WTC11 (cell line): ENCODE measurements around the gene TEX26. TPM values are rescaled to one million over a fixed set of nuclear protein-coding genes. Genes with fewer than 3 reads are reported as not detected.

Experiments used
- ATAC-seq: fragments of 200-7000 bp; cut with Tn5 transposase; 2 replicates; pipeline ENCODE4 v1.10.0; 2021; ENCODE audit warnings: mild to moderate bottlenecking, moderate library complexity
- CTCF ChIA-PET: fragments of 300-600 bp; sonication (Branson Sonifier 250); formaldehyde crosslinking; loops from one replicate; lab custom pipeline; 2021; ENCODE audit warnings: antibody characterized with exemption; lab: Charles Lee
- POLR2A ChIA-PET: fragments of 350-600 bp; sonication (Branson Sonifier 250); formaldehyde crosslinking; loops from one replicate; lab custom pipeline; 2021; ENCODE audit warnings: antibody characterized with exemption; lab: Charles Lee
- DNase-seq: peaks from one replicate; pipeline ENCODE4 v3.0.0; 2021; ENCODE audit warnings: low spot score
- H3K27ac Mint-ChIP-seq: 2 replicates; pipeline ENCODE4 v1.8.0; 2021; ENCODE audit warnings: mixed read lengths
- H3K27me3 Mint-ChIP-seq: 2 replicates; pipeline ENCODE4 v1.8.0; 2021; ENCODE audit warnings: low read depth, mild to moderate bottlenecking, moderate library complexity, mixed read lengths
- H3K36me3 Mint-ChIP-seq: 2 replicates; pipeline ENCODE4 v1.8.0; 2021; ENCODE audit warnings: mixed read lengths
- H3K4me1 Mint-ChIP-seq: 2 replicates; pipeline ENCODE4 v1.8.0; 2022; ENCODE audit warnings: mixed read lengths
- H3K4me3 Mint-ChIP-seq: 2 replicates; pipeline ENCODE4 v1.8.0; 2021; ENCODE audit warnings: mild to moderate bottlenecking, moderate library complexity, mixed read lengths
- H3K9me3 Mint-ChIP-seq: 2 replicates; pipeline ENCODE4 v1.8.0; 2021; ENCODE audit warnings: mixed read lengths
- CTCF ChIP-seq: fragments of 200-600 bp; IDR thresholded peaks from 2 replicates; pipeline ENCODE4 v1.8.0; 2022; ENCODE audit warnings: antibody characterized with exemption
- E2F1 ChIP-seq: sonication (generic); formaldehyde crosslinking; IDR thresholded peaks from 2 replicates; pipeline ENCODE4 v1.8.0; 2022; ENCODE audit warnings: mild to moderate bottlenecking, missing genetic modification reagents
- GRHL2 ChIP-seq: fragments of 250-450 bp; sonication (Bioruptor Pico); IDR thresholded peaks from 2 replicates; pipeline ENCODE4 v1.8.0; 2022; ENCODE audit warnings: mild to moderate bottlenecking, moderate library complexity; ENCODE audit not compliant: insufficient replicate concordance, severe bottlenecking
- HMGA2 ChIP-seq: fragments of 250-450 bp; sonication (Bioruptor Pico); IDR thresholded peaks from 2 replicates; pipeline ENCODE4 v1.4.0; 2021; ENCODE audit warnings: mild to moderate bottlenecking, moderate library complexity
- IRF2 ChIP-seq: sonication (generic); formaldehyde crosslinking; IDR thresholded peaks from 2 replicates; pipeline ENCODE4 v1.8.0; 2022; ENCODE audit warnings: low read depth, missing genetic modification reagents, borderline replicate concordance
- KAT7 ChIP-seq: sonication (generic); formaldehyde crosslinking; IDR thresholded peaks from 2 replicates; pipeline ENCODE4 v1.8.1; 2023; ENCODE audit warnings: missing genetic modification reagents, mild to moderate bottlenecking, borderline replicate concordance
- NFATC4 ChIP-seq: fragments of 250-450 bp; sonication (Bioruptor Pico); IDR thresholded peaks from 2 replicates; pipeline ENCODE4 v1.9.0; 2021; ENCODE audit warnings: mild to moderate bottlenecking
- SP1 ChIP-seq: sonication (generic); formaldehyde crosslinking; conservative IDR thresholded peaks from 2 replicates; pipeline ENCODE4 v1.8.1; 2022; ENCODE audit warnings: missing genetic modification reagents
- TCF7 ChIP-seq: sonication (generic); formaldehyde crosslinking; IDR thresholded peaks from 2 replicates; pipeline ENCODE4 v1.8.0; 2022; ENCODE audit warnings: mild to moderate bottlenecking, low read depth, missing genetic modification reagents, moderate library complexity
- ZBTB43 ChIP-seq: sonication (generic); formaldehyde crosslinking; IDR thresholded peaks from 2 replicates; pipeline ENCODE4 v1.8.1; 2023; ENCODE audit warnings: mild to moderate bottlenecking, missing genetic modification reagents
- ZNF138 ChIP-seq: sonication (generic); formaldehyde crosslinking; conservative IDR thresholded peaks from 2 replicates; pipeline ENCODE4 v1.8.1; 2022; ENCODE audit warnings: mild to moderate bottlenecking, moderate library complexity, missing genetic modification reagents
- ZNF281 ChIP-seq: sonication (generic); formaldehyde crosslinking; IDR thresholded peaks from 2 replicates; pipeline ENCODE4 v1.8.0; 2023; ENCODE audit warnings: mild to moderate bottlenecking, missing genetic modification reagents
- ZNF425 ChIP-seq: fragments of 250-450 bp; sonication (Bioruptor Pico); conservative IDR thresholded peaks from 2 replicates; pipeline ENCODE4 v1.9.0; 2021; ENCODE audit warnings: mild to moderate bottlenecking
- ZNF512 ChIP-seq: sonication (generic); formaldehyde crosslinking; IDR thresholded peaks from 2 replicates; pipeline ENCODE4 v1.8.1; 2022; ENCODE audit warnings: missing genetic modification reagents, borderline replicate concordance
- ZNF532 ChIP-seq: fragments of 250-450 bp; sonication (Bioruptor Pico); IDR thresholded peaks from 2 replicates; pipeline ENCODE4 v1.9.0; 2021; ENCODE audit warnings: mild to moderate bottlenecking, borderline replicate concordance
- ZNF671 ChIP-seq: fragments of 250-450 bp; sonication (Bioruptor Pico); IDR thresholded peaks from 2 replicates; pipeline ENCODE4 v1.8.0; 2021; ENCODE audit warnings: mild to moderate bottlenecking
- total RNA-seq: library from RNA; stranded (reverse); gene quantifications from 3 replicates; pipeline ENCODE4 v1.2.3, GENCODE V29; 2021

TEX26 gene
- total RNA-seq, 1 experiment from 2014 or later = not detected

GRCh38 chr13:31011901-31012654, 79.6 kb downstream of the TEX26 start (continued):
- no peak for TF ChIP-seq ZNF425 (CRISPR knock-in tag)
- no peak for TF ChIP-seq ZNF671 (CRISPR knock-in tag)
- TF ChIP-seq TCF7 (CRISPR knock-in tag) = no peak
- TF ChIP-seq ZNF512 = no peak
- TF ChIP-seq CTCF = no peak
- no peak for TF ChIP-seq SP1
- TF ChIP-seq HMGA2 = no peak
- no peak for TF ChIP-seq ZNF281 (CRISPR knock-in tag)

- peaks cover 1% of the 10 kb centered on the region; the same call in 1 of the 2 replicates for H3K9me3 Mint-ChIP-seq
- H3K4me3 Mint-ChIP-seq = no peak overlapping the region
- DNase-seq (no peak), ATAC-seq (peak; percentile 29; the same call in 1 of the 2 replicates)
- peak overlapping the region; percentile 14; the same call in 1 of the 2 replicates for H3K27ac Mint-ChIP-seq
- H3K36me3 Mint-ChIP-seq = no peaks in the 10 kb centered on the region
- POLR2A ChIA-PET = no interaction called here
- peaks cover 33% of the 10 kb centered on the region for H3K4me1 Mint-ChIP-seq
- CTCF ChIA-PET = interaction anchor here (2.2 kb wide), 1 partner anchor 33 kb away, joined by 12 read pairs; no protein-coding TSS in a partner anchor
- no peaks in the 10 kb centered on the region; the same call in 1 of the 2 replicates for H3K27me3 Mint-ChIP-seq
- TF ChIP-seq NFATC4 (no peak), IRF2 (CRISPR knock-in tag) (no peak), ZNF671 (CRISPR knock-in tag) (no peak), ZBTB43 (CRISPR knock-in tag) (no peak), ZNF138 (no peak), ZNF512 (no peak), GRHL2 (CRISPR knock-in tag) (no peak), KAT7 (CRISPR knock-in tag) (no peak), ZNF532 (CRISPR knock-in tag) (no peak), E2F1 (CRISPR knock-in tag) (no peak)
Measured at GRCh38 chr13:31012655-31013024, 80.2 kb downstream of the TEX26 start.
